Measurements from ENCODE around the gene DENND1A.

Gene DENND1A

GRCh38 chr9:123718188-123718587 lies 211.7 kb downstream of the DENND1A start:
- H3K27ac ChIP-seq, result no peak overlapping the region
- peaks cover 7% of the 10 kb centered on the region for H3K79me2 ChIP-seq
- H3K27me3 ChIP-seq (ENCODE audit: control insufficient read depth, insufficient read depth, low read length), result no peaks in the 10 kb centered on the region
- no peaks in the 10 kb centered on the region for H3K9me3 ChIP-seq (ENCODE audit: control insufficient read depth, low read length)
- H3K36me3 ChIP-seq (ENCODE audit: control insufficient read depth, insufficient read depth, low read length), result no peaks in the 10 kb centered on the region
- no peak overlapping the region for H2AFZ ChIP-seq
- no peak overlapping the region for H3K4me3 ChIP-seq (ENCODE audit: low read depth, low read length)
- no peak overlapping the region for H3K4me2 ChIP-seq (ENCODE audit: low read length)
- TF ChIP-seq, protein P1, sequence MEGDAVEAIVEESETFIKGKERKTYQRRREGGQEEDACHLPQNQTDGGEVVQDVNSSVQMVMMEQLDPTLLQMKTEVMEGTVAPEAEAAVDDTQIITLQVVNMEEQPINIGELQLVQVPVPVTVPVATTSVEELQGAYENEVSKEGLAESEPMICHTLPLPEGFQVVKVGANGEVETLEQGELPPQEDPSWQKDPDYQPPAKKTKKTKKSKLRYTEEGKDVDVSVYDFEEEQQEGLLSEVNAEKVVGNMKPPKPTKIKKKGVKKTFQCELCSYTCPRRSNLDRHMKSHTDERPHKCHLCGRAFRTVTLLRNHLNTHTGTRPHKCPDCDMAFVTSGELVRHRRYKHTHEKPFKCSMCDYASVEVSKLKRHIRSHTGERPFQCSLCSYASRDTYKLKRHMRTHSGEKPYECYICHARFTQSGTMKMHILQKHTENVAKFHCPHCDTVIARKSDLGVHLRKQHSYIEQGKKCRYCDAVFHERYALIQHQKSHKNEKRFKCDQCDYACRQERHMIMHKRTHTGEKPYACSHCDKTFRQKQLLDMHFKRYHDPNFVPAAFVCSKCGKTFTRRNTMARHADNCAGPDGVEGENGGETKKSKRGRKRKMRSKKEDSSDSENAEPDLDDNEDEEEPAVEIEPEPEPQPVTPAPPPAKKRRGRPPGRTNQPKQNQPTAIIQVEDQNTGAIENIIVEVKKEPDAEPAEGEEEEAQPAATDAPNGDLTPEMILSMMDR (IDR thresholded peaks at IDR 0.05), result no peak
- H3K9ac ChIP-seq, result no peak overlapping the region
- no peaks in the 10 kb centered on the region for H3K4me1 ChIP-seq

DNA sequence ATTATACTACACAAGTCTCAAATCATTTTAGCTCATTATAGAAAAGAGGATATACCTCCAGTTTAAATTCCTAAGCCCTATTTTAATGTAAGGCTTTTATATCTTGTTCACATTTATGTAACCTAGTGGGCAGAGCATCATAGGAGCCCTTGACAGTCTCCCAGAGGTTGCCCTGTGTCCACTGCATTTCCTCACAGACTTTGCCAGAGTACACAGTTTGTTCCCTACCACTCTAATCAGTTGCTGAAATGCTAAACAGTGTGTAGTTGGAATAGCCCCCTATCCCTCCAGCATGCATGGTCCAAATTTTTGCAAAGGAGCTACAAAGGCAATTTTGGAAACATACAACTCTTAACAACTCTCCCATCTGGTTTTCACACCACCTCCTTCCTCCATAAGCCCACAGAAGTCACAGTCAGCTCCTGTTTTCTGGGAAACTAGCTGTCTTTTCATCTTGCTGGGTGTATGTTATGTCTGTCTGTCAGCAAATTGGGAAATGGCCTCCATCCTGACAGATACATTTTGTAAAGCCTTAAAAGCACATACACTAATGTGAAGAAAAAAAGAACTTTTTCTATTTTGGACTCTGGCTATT lies 212.2 kb downstream of the DENND1A start:
- H3K27me3 ChIP-seq (ENCODE audit: control insufficient read depth, insufficient read depth, low read length), result no peaks in the 10 kb centered on the region
- H3K4me2 ChIP-seq (ENCODE audit: low read length), result no peak overlapping the region
- no peaks in the 10 kb centered on the region for H3K36me3 ChIP-seq (ENCODE audit: control insufficient read depth, insufficient read depth, low read length)
- no peaks in the 10 kb centered on the region for H3K9me3 ChIP-seq (ENCODE audit: control insufficient read depth, low read length)
- no peak overlapping the region for H3K27ac ChIP-seq
- no peaks in the 10 kb centered on the region for H3K4me1 ChIP-seq
- H3K79me2 ChIP-seq, result peaks cover 4% of the 10 kb centered on the region
- TF ChIP-seq, protein P1 (IDR thresholded peaks at IDR 0.05), result no peak
- H3K9ac ChIP-seq, result no peak overlapping the region
- no peak overlapping the region for H3K4me3 ChIP-seq (ENCODE audit: low read depth, low read length)
- no peak overlapping the region for H2AFZ ChIP-seq

DNA sequence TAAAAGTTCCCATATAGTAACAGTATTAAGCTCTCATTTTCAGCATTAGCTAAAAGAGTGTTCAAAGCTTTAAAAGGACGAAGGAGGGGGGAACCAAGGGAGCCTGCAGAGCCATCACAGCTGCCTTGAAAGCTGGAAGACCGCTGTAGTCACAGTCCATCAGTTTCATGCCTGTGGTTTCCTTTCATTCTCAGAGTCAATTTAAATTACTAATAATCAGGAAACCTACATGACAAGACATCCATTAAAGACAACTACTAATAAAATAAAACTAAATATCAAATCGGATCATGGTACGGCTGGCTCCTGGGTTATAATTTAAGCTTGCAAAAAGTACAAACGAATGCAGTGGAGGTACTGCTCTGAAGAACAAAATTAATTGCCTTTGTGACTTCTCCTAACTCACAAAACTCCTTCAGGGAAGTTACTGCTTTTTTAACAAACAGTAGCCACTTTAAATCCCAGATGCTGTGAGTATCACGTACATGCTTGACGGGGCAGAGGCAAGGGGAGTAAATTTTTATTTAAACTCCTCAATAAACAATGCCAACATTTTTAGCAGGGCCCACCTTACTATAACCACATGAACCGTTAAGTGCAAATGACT lies 213.5 kb downstream of the DENND1A start:
- no peak overlapping the region for H3K4me2 ChIP-seq (ENCODE audit: low read length)
- TF ChIP-seq, protein P1 (IDR thresholded peaks at IDR 0.05), result no peak

DNA sequence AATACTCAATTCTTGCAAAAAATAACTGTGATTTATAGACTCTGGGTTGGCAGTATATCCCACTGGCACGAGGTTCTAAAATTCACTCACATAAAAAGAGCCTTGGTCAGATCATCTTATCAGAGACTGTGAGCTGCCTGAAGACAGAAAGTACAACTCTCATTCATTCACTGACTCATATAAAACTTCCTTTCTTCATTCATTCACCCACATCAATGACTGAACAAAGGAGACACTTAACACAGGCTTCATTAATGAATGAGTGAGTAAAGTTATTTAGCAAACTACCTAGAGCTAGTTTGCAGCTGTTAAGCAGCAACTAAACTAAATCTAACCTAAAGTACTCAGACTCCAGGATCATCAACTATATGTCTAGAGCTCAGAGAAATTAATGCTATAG lies 214.7 kb downstream of the DENND1A start:
- H3K4me3 ChIP-seq (ENCODE audit: low read depth, low read length), result no peak overlapping the region
- H3K36me3 ChIP-seq (ENCODE audit: control insufficient read depth, insufficient read depth, low read length), result no peaks in the 10 kb centered on the region
- no peaks in the 10 kb centered on the region for H3K4me1 ChIP-seq
- peaks cover 2% of the 10 kb centered on the region for H3K79me2 ChIP-seq
- TF ChIP-seq, protein P1 (IDR thresholded peaks at IDR 0.05), result no peak
- H3K9me3 ChIP-seq (ENCODE audit: control insufficient read depth, low read length), result no peaks in the 10 kb centered on the region
- no peak overlapping the region for H3K4me2 ChIP-seq (ENCODE audit: low read length)
- H3K27me3 ChIP-seq (ENCODE audit: control insufficient read depth, insufficient read depth, low read length), result no peaks in the 10 kb centered on the region
- no peak overlapping the region for H3K27ac ChIP-seq
- no peak overlapping the region for H3K9ac ChIP-seq
- no peak overlapping the region for H2AFZ ChIP-seq

More for the DNA sequence above, 213.5 kb downstream of the DENND1A start:
- no peaks in the 10 kb centered on the region for H3K4me1 ChIP-seq
- H3K4me3 ChIP-seq (ENCODE audit: low read depth, low read length), result no peak overlapping the region
- H3K9ac ChIP-seq, result no peak overlapping the region
- no peak overlapping the region for H2AFZ ChIP-seq
- no peaks in the 10 kb centered on the region for H3K36me3 ChIP-seq (ENCODE audit: control insufficient read depth, insufficient read depth, low read length)
- H3K27ac ChIP-seq, result no peak overlapping the region
- H3K79me2 ChIP-seq, result peaks cover 3% of the 10 kb centered on the region
- H3K27me3 ChIP-seq (ENCODE audit: control insufficient read depth, insufficient read depth, low read length), result no peaks in the 10 kb centered on the region
- H3K9me3 ChIP-seq (ENCODE audit: control insufficient read depth, low read length), result no peaks in the 10 kb centered on the region

GRCh38 chr9:123713282-123713681 lies 216.6 kb downstream of the DENND1A start:
- Histone ChIP-seq H2AFZ (no peak overlapping the region), H3K4me3 (ENCODE audit: low read depth, low read length) (no peak overlapping the region), H3K27me3 (ENCODE audit: control insufficient read depth, insufficient read depth, low read length) (no peaks in the 10 kb centered on the region), H3K4me2 (ENCODE audit: low read length) (no peak overlapping the region), H3K36me3 (ENCODE audit: control insufficient read depth, insufficient read depth, low read length) (no peaks in the 10 kb centered on the region), H3K9ac (no peak overlapping the region), H3K27ac (no peak overlapping the region), H3K79me2 (no peaks in the 10 kb centered on the region), H3K4me1 (no peaks in the 10 kb centered on the region), H3K9me3 (ENCODE audit: control insufficient read depth, low read length) (no peaks in the 10 kb centered on the region)
- TF ChIP-seq, protein P1 (IDR thresholded peaks at IDR 0.05), result no peak
